H1 (cell line): ENCODE data around the gene BLTP3B. TPM values are rescaled to one million over a fixed set of nuclear protein-coding genes. Genes with fewer than 3 reads are reported as not detected.
A peak's percentile ranks its signal among the peaks of the same experiment; 100 is the strongest.

Source experiments
- CTCF ChIA-PET: fragments of 300-600 bp; sonication (Branson Sonifier 250); formaldehyde crosslinking; loops from one replicate; lab custom pipeline; 2021; ENCODE audit not compliant: partially characterized antibody; lab: Charles Lee
- POLR2A ChIA-PET: fragments of 300-600 bp; sonication (Branson Sonifier 250); formaldehyde crosslinking; loops from one replicate; lab custom pipeline; 2021; ENCODE audit warnings: inconsistent platforms; ENCODE audit not compliant: partially characterized antibody; lab: Charles Lee
- DNase-seq, 2 experiments: peaks; one replicate each; pipeline versions ENCODE4 v3.0.0 to v3.0.0-alpha.2; 2010 to 2022; ENCODE audit warnings: low spot score in 2 of 2, low read depth in 1 of 2, mixed read lengths in 1 of 2
- FAIRE-seq: peaks from 2 replicates; lab custom pipeline; 2011; peaks lifted over from hg19 to GRCh38; lab: Jason Lieb, UNC
- H2AFZ ChIP-seq: 2 replicates; pipeline ENCODE4 v1.8.1; 2012; ENCODE audit warnings: low read length, inconsistent platforms
- H2AK5ac ChIP-seq: 2 replicates; pipeline ENCODE4 v1.6.1; 2013; ENCODE audit warnings: low read depth, low read length
- H2BK120ac ChIP-seq: replicated peaks from 2 replicates; pipeline ENCODE3; 2013; ENCODE audit warnings: low read depth, low read length, inconsistent platforms
- H2BK12ac ChIP-seq: 2 replicates; pipeline ENCODE4 v1.6.1; 2013; ENCODE audit warnings: low read depth, low read length
- H2BK15ac ChIP-seq: 2 replicates; pipeline ENCODE4 v1.6.1; 2013; ENCODE audit warnings: low read length
- H2BK20ac ChIP-seq: 2 replicates; pipeline ENCODE4 v1.6.1; 2013; ENCODE audit warnings: low read length
- H2BK5ac ChIP-seq: 2 replicates; pipeline ENCODE4 v1.6.1; 2013; ENCODE audit warnings: low read depth, low read length
- H3K14ac ChIP-seq: 2 replicates; pipeline ENCODE4 v1.6.1; 2013; ENCODE audit warnings: inconsistent platforms; ENCODE audit not compliant: insufficient read length
- H3K18ac ChIP-seq: 2 replicates; pipeline ENCODE4 v1.6.1; 2013; ENCODE audit warnings: low read length; ENCODE audit errors: extremely low read depth
- H3K23ac ChIP-seq: 2 replicates; pipeline ENCODE4 v1.6.1; 2013; ENCODE audit warnings: inconsistent platforms; ENCODE audit not compliant: insufficient read length
- H3K23me2 ChIP-seq: 2 replicates; pipeline ENCODE4 v1.6.1; 2013; ENCODE audit warnings: low read depth, low read length
- H3K27ac ChIP-seq: 2 replicates; pipeline ENCODE4 v1.6.1; 2011; ENCODE audit warnings: low read depth, low read length, inconsistent platforms
- H3K27me3 ChIP-seq, 4 experiments: replicated peaks in 1 of 4; 1 replicate in 1 of 4; 2 replicates in 3 of 4; pipeline versions ENCODE4 v1.6.1 to v1.8.1; 2011 to 2013; ENCODE audit warnings: low read length in 3 of 4, mild to moderate bottlenecking in 3 of 4, inconsistent platforms in 2 of 4, mixed read lengths in 2 of 4, moderate library complexity in 1 of 4; ENCODE audit not compliant: control insufficient read depth in 3 of 4, insufficient read depth in 3 of 4; ENCODE audit errors: extremely low read depth in 1 of 4
- H3K36me3 ChIP-seq, 4 experiments: 2 replicates each; pipeline versions ENCODE4 v1.6.1 to v1.8.1; 2011 to 2013; ENCODE audit warnings: mild to moderate bottlenecking in 4 of 4, low read length in 3 of 4, moderate library complexity in 2 of 4, control low read depth in 1 of 4, inconsistent platforms in 1 of 4; ENCODE audit not compliant: insufficient read depth in 4 of 4, control insufficient read depth in 2 of 4
- H3K4ac ChIP-seq: replicated peaks from 2 replicates; pipeline ENCODE3; 2013; ENCODE audit warnings: low read length, low read depth, mixed read lengths, inconsistent platforms; ENCODE audit not compliant: insufficient read length
- H3K4me1 ChIP-seq, 4 experiments: replicated peaks in 1 of 4; 1 replicate in 1 of 4; 2 replicates in 3 of 4; pipeline versions ENCODE4 v1.6.1 to v1.8.1; 2011 to 2013; ENCODE audit warnings: low read length in 3 of 4, inconsistent platforms in 2 of 4, mixed read lengths in 1 of 4; ENCODE audit not compliant: insufficient read depth in 4 of 4, control insufficient read depth in 3 of 4
- H3K4me2 ChIP-seq, 2 experiments: 2 replicates each; pipeline versions ENCODE4 v1.6.1 to v1.8.1; 2011 to 2013; ENCODE audit warnings: low read depth in 2 of 2, low read length in 2 of 2, control low read depth in 1 of 2, inconsistent platforms in 1 of 2, mild to moderate bottlenecking in 1 of 2; ENCODE audit not compliant: insufficient read depth in 1 of 2
- H3K4me3 ChIP-seq, 4 experiments: fragments of 200-600, 300-600 bp in 1 of 4; sonication (generic), shearing (Covaris generic), sonication (Bioruptor Twin) in 1 of 4; 2 replicates each; pipeline versions ENCODE4 v1.5.1 to v1.8.1; 2011 to 2016; ENCODE audit warnings: low read length in 4 of 4, low read depth in 3 of 4, control low read depth in 2 of 4, inconsistent platforms in 2 of 4, mild to moderate bottlenecking in 2 of 4, mixed read lengths in 1 of 4, moderate library complexity in 1 of 4; ENCODE audit not compliant: insufficient read depth in 2 of 4; ENCODE audit errors: extremely low read depth in 1 of 4
- H3K56ac ChIP-seq: replicated peaks from 2 replicates; pipeline ENCODE3; 2013; ENCODE audit warnings: low read depth, mild to moderate bottlenecking, mixed read lengths, low read length, inconsistent platforms; ENCODE audit not compliant: insufficient read length
- H3K79me1 ChIP-seq: 2 replicates; pipeline ENCODE4 v1.6.1; 2013; ENCODE audit warnings: low read depth, low read length, control low read depth
- H3K79me2 ChIP-seq, 2 experiments: 2 replicates each; pipeline versions ENCODE4 v1.6.1 to v1.8.1; 2012 to 2013; ENCODE audit warnings: low read length in 2 of 2, mild to moderate bottlenecking in 2 of 2, inconsistent platforms in 1 of 2; ENCODE audit not compliant: insufficient read depth in 2 of 2, control insufficient read depth in 1 of 2
- H3K9ac ChIP-seq, 4 experiments: replicated peaks in 1 of 4; 1 replicate in 1 of 4; 2 replicates in 3 of 4; pipeline versions ENCODE4 v1.6.1 to v1.8.1; 2011 to 2013; ENCODE audit warnings: low read depth in 3 of 4, low read length in 3 of 4, control low read depth in 2 of 4, mild to moderate bottlenecking in 2 of 4, moderate library complexity in 2 of 4, inconsistent platforms in 1 of 4; ENCODE audit errors: extremely low read depth in 1 of 4
- H3K9me3 ChIP-seq, 2 experiments: 2 replicates each; pipeline versions ENCODE4 v1.6.1 to v1.8.1; 2012 to 2013; ENCODE audit warnings: mild to moderate bottlenecking in 2 of 2, moderate library complexity in 2 of 2, control low read depth in 1 of 2, inconsistent platforms in 1 of 2, low read depth in 1 of 2, low read length in 1 of 2, mixed read lengths in 1 of 2; ENCODE audit not compliant: insufficient read depth in 2 of 2
- H4K20me1 ChIP-seq, 2 experiments: replicated peaks in 1 of 2; 2 replicates each; pipeline versions ENCODE3 to v1.8.1; 2011 to 2013; ENCODE audit warnings: inconsistent platforms in 2 of 2, low read length in 2 of 2, mild to moderate bottlenecking in 1 of 2; ENCODE audit not compliant: insufficient read depth in 2 of 2, control insufficient read depth in 1 of 2
- H4K5ac ChIP-seq: 2 replicates; pipeline ENCODE4 v1.6.1; 2013; ENCODE audit warnings: low read length, low read depth, mixed read lengths, inconsistent platforms; ENCODE audit not compliant: insufficient read length
- H4K8ac ChIP-seq: 2 replicates; pipeline ENCODE4 v1.8.0; 2013; ENCODE audit warnings: mild to moderate bottlenecking, moderate library complexity, low read length, inconsistent platforms; ENCODE audit not compliant: insufficient read depth; ENCODE audit errors: extremely low read depth
- H4K91ac ChIP-seq: replicated peaks from 2 replicates; pipeline ENCODE3; 2013; ENCODE audit warnings: low read length, mixed read lengths, inconsistent platforms; ENCODE audit not compliant: insufficient read length
- CTCF ChIP-seq, 3 experiments: IDR thresholded peaks; 1 replicate in 2 of 3; 2 replicates in 1 of 3; pipeline versions ENCODE4 v1.5.1 to v1.6.1; 2011; ENCODE audit warnings: low read length in 3 of 3, mild to moderate bottlenecking in 3 of 3, inconsistent platforms in 2 of 3, low read depth in 1 of 3, moderate library complexity in 1 of 3; ENCODE audit not compliant: insufficient read depth in 1 of 3; ENCODE audit errors: control extremely low read depth in 1 of 3
- RAD21 ChIP-seq, 2 experiments: IDR thresholded peaks in 1 of 2; conservative IDR thresholded peaks in 1 of 2; 2 replicates each; pipeline ENCODE4 v1.6.1; 2011; ENCODE audit warnings: low read depth in 2 of 2, low read length in 2 of 2, improper control_type of control experiment in 1 of 2, inconsistent platforms in 1 of 2, mild to moderate bottlenecking in 1 of 2, moderate library complexity in 1 of 2
- TAF1 ChIP-seq: IDR thresholded peaks from 2 replicates; pipeline ENCODE4 v1.6.1; 2011; ENCODE audit warnings: mild to moderate bottlenecking, low read depth, low read length
- YY1 ChIP-seq: IDR thresholded peaks from 2 replicates; pipeline ENCODE4 v1.6.1; 2011; ENCODE audit warnings: low read depth, mild to moderate bottlenecking, low read length
- WGBS, 2 experiments: shearing (Covaris generic) in 1 of 2; methylation state at CpG; one replicate each; pipeline versions ENCODE4 v1.1.6 to v1.1.7; 2013 to 2015; ENCODE audit warnings: low lambda C conversion rate in 2 of 2, mixed read lengths in 2 of 2, inconsistent platforms in 1 of 2, low coverage in 1 of 2, missing lambda C conversion rate in 1 of 2; ENCODE audit not compliant: insufficient replicate concordance in 2 of 2, insufficient coverage in 1 of 2, insufficient read length in 1 of 2; ENCODE audit errors: extremely low coverage in 1 of 2, missing lambda C conversion rate in 1 of 2; 5-methylcytosine and 5-hydroxymethylcytosine counted together
- polyA plus RNA-seq, 7 experiments: library from polyadenylated mRNA; depleted of rRNA in 3 of 7; stranded (reverse) in 5 of 7; unstranded in 2 of 7; fragments of >200 nt in 5 of 7; fragments of 200-250 nt in 2 of 7; gene quantifications; 1 replicate in 5 of 7; 2 replicates in 1 of 7; 4 replicates in 1 of 7; pipeline versions ENCODE4 v1.2.1 to v1.2.3, GENCODE V29; 2011 to 2013; ENCODE audit warnings: missing spikeins in 2 of 7, mixed read lengths in 2 of 7
- total RNA-seq: library from RNA; stranded (reverse); fragmentation: NEBNext Ultra II Directional; extraction: Animal tissue kit (Norgen Biotek cat#: 25700); gene quantifications from 2 replicates; pipeline ENCODE4 v1.2.1, GENCODE V29; 2021

The BLTP3B gene
- total and polyA plus RNA-seq, 2 of the 8 experiments (the other 6 are each of a cell fraction or from before 2014, with no cell fraction given), result 7.0 to 28.6 TPM

- H2BK5ac ChIP-seq, result 0 out of 2 replicates have a peak overlapping the region, but pooled peaks have one; percentile 24
- H3K4me3 ChIP-seq, result no peak overlapping the region
- H3K79me1 ChIP-seq, result no peaks in the 10 kb centered on the region
- TF ChIP-seq TAF1 (no peak), RAD21 (IDR thresholded peaks at IDR 0.05 in 1 of 2, conservative IDR thresholded peaks at IDR 0.05 in 1 of 2; ENCODE audit: low read depth in 2 of 2, low read length in 2 of 2) (peak in 1 of 2 experiments; percentile 34; a peak in 2 of 4 replicates), YY1 (no peak), CTCF (IDR thresholded peaks at IDR 0.05; ENCODE audit: control extremely low read depth in 1 of 3, insufficient read depth in 1 of 3, low read depth in 1 of 3, low read length in 3 of 3) (peak; percentile 12 to 21 (median 16); a peak in 2 of 4 replicates)
- H3K9ac ChIP-seq, result no peak overlapping the region
- H2AK5ac ChIP-seq, result no peak overlapping the region
- H2BK120ac ChIP-seq, result no peak overlapping the region
- H4K20me1 ChIP-seq, result no peaks in the 10 kb centered on the region
- no peak overlapping the region for H4K91ac ChIP-seq
- H3K27ac ChIP-seq, result no peak overlapping the region
- no peak overlapping the region for H4K5ac ChIP-seq
- POLR2A ChIA-PET, result interaction anchor here (1.8 kb wide), 1 partner anchor 11 kb away, joined by 6 read pairs; no protein-coding TSS in a partner anchor
- no peak overlapping the region for H3K14ac ChIP-seq
- no peaks in the 10 kb centered on the region for H3K79me2 ChIP-seq
- FAIRE-seq (no peak), DNase-seq (no peak)
- H3K23me2 ChIP-seq, result no peaks in the 10 kb centered on the region
- no peak overlapping the region for H2BK12ac ChIP-seq
- no peak overlapping the region for H2BK15ac ChIP-seq
- no peak overlapping the region for H4K8ac ChIP-seq
- no peak overlapping the region for H3K4me2 ChIP-seq
- peaks cover 2 to 3% of the 10 kb centered on the region in 2 experiments; a peak in 1 of 4 replicates for H3K9me3 ChIP-seq
- WGBS, 2 experiments, result 86% methylated on average over 7 of the region's 7 CpGs; no CpG with 5 or more reads in 1 of the 2 experiments
- H2BK20ac ChIP-seq, result no peak overlapping the region
- H3K36me3 ChIP-seq, result peaks cover 0 to 12% (median 0%) of the 10 kb centered on the region in 4 experiments; a peak in 4 of 8 replicates
- H3K4ac ChIP-seq, result no peak overlapping the region
- no peaks in the 10 kb centered on the region for H3K4me1 ChIP-seq
- H2AFZ ChIP-seq, result no peak overlapping the region
- H3K56ac ChIP-seq, result no peak overlapping the region
- H3K27me3 ChIP-seq, result no peaks in the 10 kb centered on the region
- H3K18ac ChIP-seq, result 0 out of 2 replicates have a peak overlapping the region, but pooled peaks have one; percentile 13
- no peak overlapping the region for H3K23ac ChIP-seq
- CTCF ChIA-PET, result interaction anchor here (0.8 to 7.6 kb wide), 5 partner anchors 12 to 42 kb away, joined by 3 to 41 read pairs (median 3); no protein-coding TSS in a partner anchor
Observed at GRCh38 chr12:100170313-100170858, 27.7 kb upstream of the BLTP3B start.
